ENCODE results near the gene ATP6V1G1.

The ATP6V1G1 gene

DNA sequence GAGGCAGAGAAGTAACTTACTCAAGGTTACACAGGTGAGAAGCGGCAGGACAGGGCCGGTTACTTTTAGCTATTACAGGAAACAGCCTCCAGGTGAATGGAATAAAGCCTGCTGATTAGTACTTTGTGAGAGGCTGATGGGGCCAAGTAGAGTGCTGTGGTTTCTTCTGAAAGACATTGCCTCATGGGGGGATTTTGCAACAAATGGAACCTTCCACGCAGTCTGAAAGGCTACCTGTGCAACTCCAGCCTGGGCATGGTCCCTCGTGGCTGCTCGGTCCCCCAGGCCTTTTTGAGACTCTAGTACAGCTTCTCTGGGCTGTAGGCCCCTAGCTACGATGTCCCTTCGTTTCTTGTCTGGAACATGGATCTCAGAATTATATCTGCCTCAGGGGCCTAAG, 25.5 kb downstream of the ATP6V1G1 start:
- no peak for DNase-seq

DNA sequence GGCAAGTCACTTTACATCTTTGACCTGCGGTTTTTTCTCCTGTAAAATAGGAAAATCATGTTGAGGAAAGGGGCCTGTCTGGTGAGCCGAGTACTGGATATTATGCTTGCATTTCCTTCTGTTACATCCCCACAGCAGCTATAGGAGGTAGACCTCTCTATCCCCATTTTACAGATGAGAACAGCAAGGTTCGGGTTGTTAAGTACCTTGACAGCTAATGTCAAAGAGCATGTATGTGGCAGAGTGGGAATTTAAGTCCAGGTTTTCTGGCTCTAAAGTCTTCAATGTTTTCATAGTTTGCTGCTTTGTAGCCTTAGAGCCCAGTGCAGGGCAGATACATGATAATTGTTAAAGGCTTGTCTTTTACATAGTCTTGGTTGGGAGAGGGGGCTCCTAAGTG, 26.4 kb downstream of the ATP6V1G1 start:
- no peak for DNase-seq

DNA sequence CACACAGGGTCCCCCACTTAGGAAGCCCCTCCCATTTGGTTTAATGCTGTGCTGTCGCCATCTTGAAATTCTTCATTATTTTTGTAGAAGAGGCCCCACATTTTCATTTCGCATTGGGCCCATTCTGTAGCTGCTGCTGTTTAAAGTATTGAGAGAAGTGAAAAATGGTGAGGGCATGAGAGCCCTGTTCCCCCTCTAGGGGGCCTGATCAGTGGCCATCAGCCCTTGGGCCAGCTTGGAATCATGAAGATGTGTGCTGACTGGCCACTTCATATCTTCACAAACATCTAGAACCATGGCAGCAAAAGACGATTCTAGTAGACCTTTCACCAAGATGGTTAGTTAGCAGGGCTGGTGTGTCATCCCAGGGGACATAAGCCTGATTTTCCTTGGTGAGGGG, 26.8 kb downstream of the ATP6V1G1 start:
- no peak for DNase-seq

DNA sequence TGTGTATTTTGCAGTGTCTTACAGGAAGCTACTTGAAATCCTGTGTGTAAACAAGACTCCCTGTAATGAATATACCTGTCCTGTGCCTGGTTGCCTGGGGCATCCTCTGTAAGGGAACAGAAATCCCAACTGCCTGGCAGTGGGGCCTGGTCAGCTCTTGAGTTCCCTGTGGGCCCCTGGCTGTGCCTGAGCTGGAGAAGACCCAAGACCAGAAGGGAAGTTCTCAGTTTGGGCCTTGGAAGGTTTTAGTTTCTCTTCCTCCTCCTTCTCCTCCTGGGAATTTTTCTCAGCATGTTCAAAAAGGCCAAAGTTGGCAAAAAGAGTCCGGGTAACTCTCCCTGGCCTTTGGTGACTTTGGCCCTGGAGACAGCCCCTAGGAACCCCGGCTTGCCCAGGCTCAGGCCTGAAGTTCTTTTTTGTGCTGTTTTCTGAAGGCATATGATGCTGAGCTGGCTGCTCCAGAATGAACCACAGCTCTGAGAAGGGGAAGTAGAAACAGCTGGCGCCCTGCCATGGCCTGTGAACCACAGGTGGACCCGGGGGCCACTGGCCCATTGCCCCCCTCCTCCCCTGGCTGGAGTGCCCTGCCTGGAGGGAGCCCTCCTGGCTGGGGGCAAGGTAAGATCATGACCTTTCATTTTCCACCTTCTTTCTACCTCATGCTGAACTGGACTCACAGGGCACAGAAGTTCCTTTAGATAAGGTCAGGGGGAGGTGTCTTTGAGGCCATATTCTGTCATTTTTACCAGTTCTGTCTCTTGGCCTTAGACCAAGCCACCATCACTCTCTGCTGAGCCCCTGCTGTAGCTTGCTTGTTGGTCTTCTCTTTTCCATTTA, 29.3 kb downstream of the ATP6V1G1 start:
- DNase-seq = no peak

DNA sequence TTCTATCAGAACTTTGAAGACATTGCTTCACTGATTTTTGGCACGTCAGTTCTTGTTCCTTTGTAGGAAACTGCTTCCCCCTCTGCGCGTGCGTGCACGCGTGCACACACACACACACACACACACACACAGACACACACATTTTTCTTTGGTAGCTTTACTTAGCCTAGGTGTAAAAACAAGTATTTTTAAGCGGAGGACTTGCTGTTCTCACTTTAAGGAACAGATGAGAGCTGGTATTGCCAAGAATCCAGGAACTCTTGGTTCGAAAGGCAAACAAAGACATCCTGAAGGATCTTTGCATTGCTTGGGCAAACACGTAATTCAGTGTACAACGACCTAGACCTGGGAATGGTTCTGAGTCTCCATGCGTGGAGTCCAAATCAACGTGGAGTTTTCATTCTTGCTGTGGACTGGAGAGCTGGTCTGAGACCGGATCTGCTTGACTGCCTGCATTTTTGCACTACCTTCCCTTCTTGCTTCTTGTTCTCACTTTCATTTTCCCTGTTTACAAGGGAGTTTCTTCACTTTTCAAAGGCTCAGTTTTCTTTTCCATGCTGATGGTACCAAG, 31.7 kb downstream of the ATP6V1G1 start:
- no peak for DNase-seq

DNA sequence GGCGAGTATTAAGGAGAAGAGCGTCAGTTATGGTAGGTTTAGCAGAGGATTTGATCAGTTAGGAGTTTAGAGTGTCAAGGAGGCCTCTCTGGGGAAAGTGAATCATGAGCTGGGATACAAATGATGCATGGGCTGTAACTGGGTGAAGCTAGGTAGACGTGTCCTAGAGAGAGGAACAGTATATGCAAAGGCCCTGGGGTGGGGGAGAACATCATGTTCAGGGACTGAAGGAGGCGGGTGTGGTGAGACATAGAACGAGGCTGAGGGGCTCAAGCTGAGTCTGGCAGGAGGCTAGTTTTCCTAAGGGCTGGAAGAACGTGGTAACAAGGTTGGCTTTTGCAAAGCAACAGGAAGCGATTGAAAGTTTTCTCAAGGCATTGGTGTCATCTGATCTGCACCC, 34.0 kb downstream of the ATP6V1G1 start:
- no peak for DNase-seq

DNA sequence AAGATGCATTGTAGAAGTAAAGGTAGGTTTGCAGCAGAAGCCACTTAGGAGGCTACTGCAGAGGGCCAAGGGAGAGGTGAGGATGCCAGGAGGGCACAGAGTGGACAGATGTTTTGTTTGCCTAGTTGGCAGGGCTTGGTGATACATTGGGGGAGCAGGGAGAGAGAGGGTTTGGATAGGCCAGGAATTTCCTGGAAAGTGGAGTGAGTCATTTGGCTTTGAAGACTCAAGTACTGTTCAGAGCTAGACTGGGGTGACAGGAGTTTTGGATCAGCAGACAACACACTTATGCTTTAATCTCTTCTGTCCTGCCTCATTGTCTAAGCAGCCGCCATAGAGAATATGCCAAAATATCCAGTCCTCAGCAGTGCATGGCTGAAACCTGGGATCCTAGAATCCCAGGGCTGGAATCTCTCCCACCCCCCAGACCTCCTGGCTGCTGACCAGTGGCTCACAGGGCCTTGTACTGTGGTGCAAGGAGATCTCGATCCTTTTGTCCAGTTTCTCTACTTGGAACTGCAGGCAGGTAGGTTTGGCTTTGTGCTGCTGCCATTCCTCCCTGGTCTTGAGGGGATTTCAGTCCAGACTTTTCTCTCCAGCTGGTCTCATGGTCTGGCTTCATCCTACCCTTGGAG, 34.5 kb downstream of the ATP6V1G1 start:
- DNase-seq = no peak

DNA sequence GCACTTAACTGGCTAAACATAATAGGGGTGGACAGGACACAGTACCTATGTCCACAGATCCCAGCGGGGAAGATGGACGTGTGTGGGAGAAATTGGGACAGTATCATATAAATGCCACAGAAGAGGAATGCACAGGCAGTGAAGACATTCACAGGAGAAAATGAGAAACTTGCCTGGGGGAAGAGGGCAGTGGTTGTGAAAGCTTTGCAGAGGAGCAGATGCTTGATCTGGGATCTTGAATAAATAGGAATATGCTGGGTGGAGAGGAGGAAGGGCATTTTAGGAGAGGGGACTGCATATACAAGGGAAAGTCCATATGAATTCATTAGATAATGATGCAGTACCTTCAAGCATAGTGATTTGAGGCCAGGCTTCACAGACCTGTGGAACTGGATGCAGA, 37.1 kb downstream of the ATP6V1G1 start:
- DNase-seq = no peak

DNA sequence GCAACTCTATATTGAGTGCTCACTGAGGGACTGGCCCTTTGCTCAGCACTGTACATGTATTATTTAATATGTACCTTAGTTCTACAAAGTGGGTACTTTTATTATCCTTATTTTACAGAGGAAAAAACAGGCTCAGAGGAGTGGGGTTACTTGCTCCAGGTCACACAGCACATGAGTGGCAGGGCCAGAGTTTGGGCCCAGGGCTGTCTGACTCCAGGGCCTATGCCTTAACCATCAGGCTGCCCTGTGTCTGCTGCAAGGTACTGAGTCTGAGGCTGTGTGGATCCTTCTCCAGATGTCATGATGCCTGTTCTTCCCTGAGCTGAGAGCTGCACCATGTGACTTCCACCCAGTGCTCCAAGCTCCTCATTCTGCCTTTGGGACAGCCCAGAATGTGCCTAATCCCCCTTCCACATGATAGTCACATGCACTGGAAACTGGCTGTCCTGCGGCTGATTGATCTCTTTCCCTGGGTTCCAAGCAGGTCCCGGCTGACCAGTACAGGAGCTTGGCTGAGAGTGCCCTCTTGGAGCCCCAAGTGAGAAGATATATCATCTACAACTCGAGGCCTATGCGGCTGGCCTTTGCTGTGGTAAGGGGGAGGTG, 38.9 kb downstream of the ATP6V1G1 start:
- no peak for DNase-seq

DNA sequence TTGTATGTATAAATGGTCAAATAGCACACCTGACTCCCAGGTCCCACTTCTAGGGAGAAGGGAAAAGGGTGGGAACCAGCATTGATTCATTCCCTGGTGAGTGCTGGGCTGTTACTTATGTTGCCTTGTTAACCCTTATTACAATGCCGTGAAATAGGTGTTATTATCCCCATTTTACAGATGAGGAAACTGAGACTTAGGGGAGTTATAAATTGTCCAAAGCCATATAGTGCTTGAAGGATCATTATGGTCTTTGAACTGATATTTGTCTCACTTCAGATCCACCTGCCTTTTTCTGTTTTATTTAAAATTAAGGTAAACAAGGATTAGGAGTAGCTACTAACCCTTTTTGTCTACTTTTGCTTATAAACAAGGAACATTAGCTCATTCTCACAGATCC, 40.0 kb downstream of the ATP6V1G1 start:
- DNase-seq = no peak

DNA sequence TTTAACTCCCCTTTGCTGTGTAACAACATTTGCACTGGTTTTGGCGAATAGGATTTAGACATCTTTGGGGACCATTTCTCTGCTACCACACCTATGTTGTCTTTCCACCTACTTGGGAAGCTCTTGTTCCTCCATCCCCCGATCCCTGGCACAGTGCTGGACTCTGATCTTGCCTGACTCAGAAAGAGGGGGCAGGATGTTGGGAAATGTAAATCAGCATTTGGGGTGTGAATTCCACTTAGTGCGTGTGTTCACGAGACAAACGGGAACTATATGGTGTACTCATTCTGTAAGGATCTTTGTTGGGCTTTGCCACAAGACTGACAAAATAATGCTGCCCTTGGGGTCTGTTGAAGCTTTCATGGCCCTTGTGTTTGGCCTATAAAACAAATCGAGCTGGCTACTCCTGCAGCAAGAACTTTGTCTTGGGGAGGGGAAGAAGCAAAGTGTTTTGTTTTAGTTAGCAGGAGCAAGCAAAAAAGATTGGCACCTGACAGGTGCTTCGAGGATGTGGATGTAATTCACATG, 42.1 kb downstream of the ATP6V1G1 start:
- no peak for DNase-seq

DNA sequence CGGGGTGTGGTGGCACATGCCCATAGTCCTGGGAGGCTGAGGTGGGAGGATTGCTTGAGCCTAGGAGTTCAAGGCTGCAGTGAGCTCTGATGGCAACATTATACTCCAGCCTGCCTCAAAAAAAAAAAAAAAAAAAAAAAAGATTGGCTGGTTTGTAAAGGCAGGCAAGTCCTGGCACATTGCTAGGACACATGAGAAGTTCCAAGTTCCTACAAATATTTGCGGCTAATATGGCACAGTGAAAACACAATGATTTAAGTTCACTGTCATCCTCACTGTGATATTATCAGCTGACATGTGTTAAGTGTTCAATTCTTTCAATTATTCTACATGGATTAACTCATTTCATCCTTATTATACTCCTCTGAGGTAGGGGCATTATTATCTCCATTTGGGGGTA, 43.6 kb downstream of the ATP6V1G1 start:
- no peak for DNase-seq

DNA sequence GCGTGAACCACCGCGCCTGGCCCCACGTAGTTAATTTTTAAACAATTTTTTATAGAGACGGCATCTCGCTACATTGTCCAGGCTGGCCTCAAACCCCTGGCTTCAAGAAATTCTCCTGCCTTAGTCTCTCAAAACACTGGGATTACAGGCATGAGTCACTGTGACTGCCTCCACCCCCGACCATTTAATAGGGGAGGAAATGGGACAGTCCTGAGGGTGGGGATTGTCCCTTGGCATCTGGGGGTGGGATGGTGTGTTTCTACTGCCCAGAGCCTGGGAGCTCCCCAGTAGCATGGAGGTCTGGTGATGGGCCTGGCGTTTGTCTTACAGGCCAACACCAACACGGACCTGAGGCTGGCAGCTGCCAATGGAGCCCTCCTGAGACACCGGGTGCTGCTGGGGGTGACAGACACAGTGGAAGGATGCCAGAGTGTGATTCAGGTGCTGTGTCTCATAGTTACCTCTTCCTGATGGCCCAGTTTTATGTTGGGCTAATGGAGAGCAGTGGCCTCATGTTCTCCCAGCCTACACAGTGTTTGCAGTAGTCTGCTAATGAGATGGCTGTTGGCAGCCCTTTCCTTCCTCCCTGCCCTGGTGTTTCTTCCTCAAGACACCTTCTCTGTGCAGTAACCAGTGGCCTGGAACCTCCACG, 46.0 kb downstream of the ATP6V1G1 start:
- DNase-seq = no peak

DNA sequence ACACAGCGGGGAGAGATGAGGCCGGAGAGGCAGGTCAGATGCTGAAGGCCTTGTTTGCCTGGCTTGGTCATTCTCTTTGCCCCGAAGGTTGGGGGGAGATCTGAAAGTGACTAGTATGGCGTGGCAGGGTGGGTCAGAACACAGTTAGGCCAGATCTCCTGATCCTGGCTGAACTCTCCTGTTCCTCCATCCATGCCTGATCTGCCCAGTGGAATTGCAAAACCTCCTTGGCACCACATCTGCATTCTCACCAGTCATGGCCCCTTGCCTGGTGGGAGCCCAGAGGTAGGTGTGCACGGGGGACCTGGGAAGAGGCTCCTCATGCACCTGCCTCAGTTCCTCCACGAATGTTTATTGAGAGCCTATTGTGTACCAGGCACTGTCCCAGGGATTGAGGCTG, 46.8 kb downstream of the ATP6V1G1 start:
- DNase-seq = no peak

DNA sequence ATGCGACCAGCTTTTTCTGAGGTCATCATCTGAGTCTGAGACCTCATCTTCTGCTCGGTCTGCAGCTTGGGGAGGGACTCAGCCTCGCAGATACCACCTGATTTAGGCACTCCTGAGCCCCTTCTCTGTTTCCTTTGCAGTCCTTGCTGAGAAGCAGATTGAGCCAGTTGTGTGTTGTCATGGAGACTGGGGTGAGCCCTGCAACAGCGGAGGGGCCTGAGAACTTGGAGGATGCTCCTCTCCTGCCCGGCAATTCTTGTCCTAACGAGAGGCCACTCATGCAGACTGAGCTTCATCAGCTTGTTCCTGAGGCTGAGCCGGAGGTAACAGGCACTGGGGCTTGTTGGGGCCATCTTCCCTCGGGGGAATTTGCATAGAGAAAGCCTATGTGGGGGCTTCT, 50.8 kb downstream of the ATP6V1G1 start:
- DNase-seq = no peak

DNA sequence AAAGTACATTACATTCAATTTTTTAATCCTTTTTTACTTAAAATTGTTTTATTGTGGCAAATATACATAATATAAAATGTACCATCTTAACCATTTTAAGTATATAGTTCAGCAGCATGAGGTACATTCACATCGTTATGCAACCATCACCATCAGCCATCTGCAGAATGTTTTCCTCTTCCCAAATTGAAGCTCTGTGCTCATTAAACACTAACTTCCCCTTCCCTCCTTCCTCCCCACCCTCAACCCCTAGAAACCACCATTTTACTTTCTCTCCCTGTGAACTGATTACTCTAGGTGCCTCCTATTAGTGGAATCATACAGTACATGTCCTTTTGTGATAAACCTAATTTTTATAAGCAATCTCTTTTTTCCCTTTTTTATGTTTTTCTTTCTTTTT, 54.4 kb downstream of the ATP6V1G1 start:
- DNase-seq = no peak

DNA sequence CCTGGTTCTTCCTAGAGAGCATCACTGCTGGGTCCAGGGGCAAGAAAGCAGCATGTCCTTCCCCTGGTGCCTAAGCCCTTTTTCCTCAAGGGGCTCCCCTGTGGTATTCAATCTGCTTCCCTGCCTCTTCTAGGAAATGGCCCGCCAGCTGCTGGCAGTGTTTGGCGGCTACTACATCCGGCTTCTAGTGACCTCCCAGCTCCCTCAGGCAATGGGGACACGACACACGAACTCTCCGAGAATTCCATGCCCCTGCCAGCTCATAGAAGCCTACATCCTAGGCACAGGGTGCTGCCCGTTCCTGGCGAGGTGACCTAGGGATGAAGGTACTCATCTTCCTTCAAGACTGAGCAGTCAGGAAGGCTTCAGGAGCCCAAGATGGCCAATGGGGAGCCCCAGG, 55.4 kb downstream of the ATP6V1G1 start:
- no peak for DNase-seq

DNA sequence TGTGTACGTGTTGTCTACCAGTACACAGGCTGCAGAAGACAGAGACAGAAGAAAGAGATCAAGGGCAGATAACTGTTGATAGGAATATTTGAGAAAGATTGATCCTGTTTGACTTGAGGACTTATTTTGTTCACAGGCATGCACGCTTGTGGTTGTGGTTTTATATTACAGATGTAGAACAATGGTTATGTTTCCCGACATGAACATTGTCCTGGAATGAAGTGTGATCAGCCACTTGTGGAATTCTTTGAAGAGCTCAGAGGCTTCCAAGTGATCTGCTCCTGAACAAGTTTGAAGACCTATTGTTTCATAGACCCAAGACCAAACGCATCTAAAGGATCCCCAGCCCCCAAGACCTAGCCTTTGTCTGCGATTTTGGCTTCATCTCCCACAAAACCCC, 56.3 kb downstream of the ATP6V1G1 start:
- no peak for DNase-seq
